SU-DHL-6 (cell line): Measurements from ENCODE around the gene ADSS2.

Experiments
- H2AFZ ChIP-seq: fragments of 200-600 bp; sonication (generic); 2 replicates; pipeline ENCODE4 v1.6.1; 2014; ENCODE audit warnings: low read depth, mild to moderate bottlenecking, moderate library complexity, mixed read lengths, antibody characterized with exemption, low read length; ENCODE audit not compliant: severe bottlenecking
- H3F3A ChIP-seq: fragments of 200-600 bp; shearing (Covaris generic); 2 replicates; pipeline ENCODE4 v1.6.0; 2016; ENCODE audit warnings: antibody characterized with exemption, mild to moderate bottlenecking; ENCODE audit not compliant: insufficient read depth
- H3K27ac ChIP-seq: fragments of 200-600 bp; sonication (generic); 2 replicates; pipeline ENCODE4 v1.5.1; 2016; ENCODE audit warnings: low read depth, mild to moderate bottlenecking, low read length, moderate library complexity, mixed read lengths
- H3K27me3 ChIP-seq: fragments of 200-600 bp; sonication (generic), shearing (Covaris generic); 2 replicates; pipeline ENCODE4 v1.6.0; 2014; ENCODE audit warnings: mild to moderate bottlenecking, low read length
- H3K36me3 ChIP-seq: fragments of 200-600 bp; sonication (generic); 2 replicates; pipeline ENCODE4 v1.6.1; 2014; ENCODE audit warnings: mild to moderate bottlenecking, low read length, mixed read lengths
- H3K4me2 ChIP-seq: fragments of 300-600, 200-600 bp; shearing (Covaris generic), sonication (generic); 2 replicates; pipeline ENCODE4 v1.6.0; 2014; ENCODE audit warnings: low read length, low read depth, mild to moderate bottlenecking; ENCODE audit not compliant: poor library complexity, severe bottlenecking
- H3K4me3 ChIP-seq: fragments of 200-600 bp; sonication (generic); 2 replicates; pipeline ENCODE4 v1.5.1; 2014; ENCODE audit warnings: antibody characterized with exemption, low read length, mild to moderate bottlenecking, mixed read lengths; ENCODE audit not compliant: insufficient read depth, poor library complexity, severe bottlenecking
- H3K79me2 ChIP-seq: fragments of 200-600 bp; sonication (generic); 2 replicates; pipeline ENCODE4 v1.6.1; 2014; ENCODE audit warnings: mild to moderate bottlenecking, low read length, moderate library complexity; ENCODE audit not compliant: insufficient read depth
- H3K9ac ChIP-seq: fragments of 200-600 bp; sonication (generic); 2 replicates; pipeline ENCODE4 v1.7.0; 2014; ENCODE audit warnings: mild to moderate bottlenecking, low read length
- H3K9me2 ChIP-seq: fragments of 200-600 bp; sonication (generic); replicated peaks from 2 replicates; pipeline ENCODE4 v1.6.1; 2014; ENCODE audit warnings: low read length; ENCODE audit not compliant: insufficient read depth
- H3K9me3 ChIP-seq: fragments of 200-600 bp; sonication (generic); 2 replicates; pipeline ENCODE4 v1.6.1; 2014; ENCODE audit warnings: low read length, mixed read lengths; ENCODE audit not compliant: insufficient read depth
- H4K20me1 ChIP-seq: fragments of 200-600 bp; sonication (generic); 2 replicates; pipeline ENCODE4 v1.6.1; 2014; ENCODE audit warnings: low read depth, mild to moderate bottlenecking, antibody characterized with exemption, low read length, moderate library complexity, mixed read lengths
- CTCF ChIP-seq: fragments of 200-600 bp; sonication (generic); IDR thresholded peaks from one replicate; pipeline ENCODE4 v1.5.1; 2017; ENCODE audit warnings: antibody characterized with exemption, mild to moderate bottlenecking, low read length, moderate library complexity; ENCODE audit not compliant: insufficient read depth, poor library complexity, severe bottlenecking
- EZH2phosphoT487 ChIP-seq: fragments of 200-600 bp; sonication (generic), shearing (Covaris generic); conservative IDR thresholded peaks from 2 replicates; pipeline ENCODE4 v1.6.1; 2018; ENCODE audit warnings: mild to moderate bottlenecking, antibody characterized with exemption, low read length, moderate library complexity, mixed read lengths

Gene ADSS2

GRCh38 chr1:244387415-244387814 lies 64.3 kb downstream of the ADSS2 start:
- no peak overlapping the region for H3K27ac ChIP-seq
- H4K20me1 ChIP-seq: no peaks in the 10 kb centered on the region

GRCh38 chr1:244386595-244386994 lies 65.1 kb downstream of the ADSS2 start:
- H3F3A ChIP-seq: no peaks in the 10 kb centered on the region
- no peak overlapping the region for H3K27ac ChIP-seq
- H2AFZ ChIP-seq: no peak overlapping the region
- no peaks in the 10 kb centered on the region for H3K79me2 ChIP-seq
- no peaks in the 10 kb centered on the region for H3K36me3 ChIP-seq
- H3K27me3 ChIP-seq: no peaks in the 10 kb centered on the region
- no peak overlapping the region for H3K4me2 ChIP-seq
- no peaks in the 10 kb centered on the region for H4K20me1 ChIP-seq
- H3K9ac ChIP-seq: no peak overlapping the region
- no peak overlapping the region for H3K4me3 ChIP-seq
- TF ChIP-seq CTCF (no peak), EZH2phosphoT487 (no peak)
- H3K9me2 ChIP-seq: no peaks in the 10 kb centered on the region
- no peaks in the 10 kb centered on the region for H3K9me3 ChIP-seq

More at GRCh38 chr1:244387415-244387814, 64.3 kb downstream of the ADSS2 start:
- Histone ChIP-seq H2AFZ (no peak overlapping the region), H3K9ac (no peak overlapping the region), H3K27me3 (no peaks in the 10 kb centered on the region), H3K36me3 (no peaks in the 10 kb centered on the region), H3K9me3 (no peaks in the 10 kb centered on the region), H3F3A (no peaks in the 10 kb centered on the region), H3K4me3 (no peak overlapping the region), H3K4me2 (no peak overlapping the region), H3K79me2 (no peaks in the 10 kb centered on the region), H3K9me2 (no peaks in the 10 kb centered on the region)
- TF ChIP-seq EZH2phosphoT487 (no peak), CTCF (no peak)

GRCh38 chr1:244384066-244384465 lies 67.6 kb downstream of the ADSS2 start:
- no peak for TF ChIP-seq EZH2phosphoT487
- TF ChIP-seq CTCF: no peak

More at GRCh38 chr1:244384066-244384465, 67.6 kb downstream of the ADSS2 start:
- H3K9ac ChIP-seq: no peak overlapping the region
- H3K27me3 ChIP-seq: no peaks in the 10 kb centered on the region
- H3K4me2 ChIP-seq: no peak overlapping the region
- no peaks in the 10 kb centered on the region for H3F3A ChIP-seq
- H3K27ac ChIP-seq: no peak overlapping the region
- no peaks in the 10 kb centered on the region for H3K9me3 ChIP-seq
- no peaks in the 10 kb centered on the region for H4K20me1 ChIP-seq
- no peak overlapping the region for H2AFZ ChIP-seq
- no peaks in the 10 kb centered on the region for H3K79me2 ChIP-seq
- no peak overlapping the region for H3K4me3 ChIP-seq
- no peaks in the 10 kb centered on the region for H3K9me2 ChIP-seq
- no peaks in the 10 kb centered on the region for H3K36me3 ChIP-seq
